Esophagus muscularis mucosa (tissue), 4 donors: ENCODE results near the gene C17orf50. TPM values are rescaled to one million over a fixed set of nuclear protein-coding genes. Genes with fewer than 3 reads are reported as not detected.

Experiments used
- DNase-seq: peaks from one replicate; pipeline ENCODE4 v3.0.0-alpha.2; 2017; ENCODE audit errors: extremely low spot score
- H3K27ac ChIP-seq, 4 donors: fragments of 200-600 bp; sonication (generic); replicated peaks in 1 of 4; 1 replicate in 3 of 4; 2 replicates in 1 of 4; pipeline ENCODE4 v1.5.1; 2016 to 2019; ENCODE audit warnings: mild to moderate bottlenecking in 1 of 4
- H3K27me3 ChIP-seq, 4 donors: fragments of 200-600 bp; sonication (generic); one replicate each; pipeline versions ENCODE4 v1.5.1 to v1.6.0; 2016 to 2019
- H3K36me3 ChIP-seq, 4 donors: fragments of 200-600 bp; sonication (generic); one replicate each; pipeline ENCODE4 v1.5.1; 2016 to 2019
- H3K4me1 ChIP-seq, 4 donors: fragments of 200-600 bp; sonication (generic); one replicate each; pipeline ENCODE4 v1.5.1; 2016 to 2019
- H3K4me3 ChIP-seq, 4 donors: fragments of 200-600 bp; sonication (generic); 1 replicate in 2 of 4; 2 replicates in 2 of 4; pipeline ENCODE4 v1.5.1; 2016 to 2019; ENCODE audit warnings: mild to moderate bottlenecking in 4 of 4, moderate library complexity in 1 of 4
- H3K9me3 ChIP-seq, 4 donors: fragments of 200-600 bp; sonication (generic); 1 replicate in 3 of 4; 2 replicates in 1 of 4; pipeline ENCODE4 v1.5.1; 2016 to 2019
- CTCF ChIP-seq, 3 experiments: fragments of 200-600 bp in 2 of 3; fragments of 450-650 bp in 1 of 3; sonication (generic) in 2 of 3; IDR thresholded peaks; one replicate each; pipeline ENCODE4 v1.5.1; 2017 to 2019; ENCODE audit warnings: antibody characterized with exemption in 3 of 3, mild to moderate bottlenecking in 2 of 3, moderate library complexity in 1 of 3
- EP300 ChIP-seq: sonication (generic); formaldehyde crosslinking; IDR thresholded peaks from one replicate; pipeline ENCODE4 v1.6.1; 2017; ENCODE audit warnings: antibody characterized with exemption
- POLR2A ChIP-seq: fragments of 450-650 bp; IDR thresholded peaks from one replicate; pipeline ENCODE4 v1.6.1; 2017; ENCODE audit warnings: antibody characterized with exemption, moderate library complexity, mild to moderate bottlenecking, low read depth
- POLR2AphosphoS5 ChIP-seq, 2 donors: sonication (generic); formaldehyde crosslinking; IDR thresholded peaks; one replicate each; pipeline ENCODE4 v1.6.1; 2017; ENCODE audit warnings: antibody characterized with exemption in 2 of 2
- WGBS: methylation state at CpG from one replicate; pipeline ENCODE4 v1.1.5; 2018; 5-methylcytosine and 5-hydroxymethylcytosine counted together
- intact Hi-C: fragments of 100-400 bp; cut with DNase I; formaldehyde crosslinking; loops from one replicate; pipeline ENCODE4 v1.15.1; 2023
- total RNA-seq, 4 donors: library from RNA; depleted of rRNA; stranded (reverse); fragments of >200 nt; gene quantifications; one replicate each; pipeline versions ENCODE4 v1.1.0 to v1.2.1, GENCODE V29; 2016

C17orf50 gene
- total RNA-seq, 4 donors from 2014 or later, result not detected

- H3K4me1 ChIP-seq, result peaks cover 21 to 69% (median 53%) of the 10 kb centered on the region in 4 donors
- no peaks in the 10 kb centered on the region for H3K27me3 ChIP-seq
- no peak overlapping the region for H3K4me3 ChIP-seq
- H3K36me3 ChIP-seq, result peaks cover 19 to 76% (median 39%) of the 10 kb centered on the region in 4 donors
- intact Hi-C loops, result no loop called here
- no peak for TF ChIP-seq CTCF (IDR thresholded peaks at IDR 0.05)
- peak in 1 of 2 donors; percentile 9 for TF ChIP-seq POLR2AphosphoS5 (IDR thresholded peaks at IDR 0.05)
- TF ChIP-seq POLR2A, result no peak
- H3K9me3 ChIP-seq, result no peaks in the 10 kb centered on the region
- 69% methylated on average over 2 of the region's 2 CpGs for WGBS
- peak overlapping the region; percentile 66 to 75 (median 66) for H3K27ac ChIP-seq
- DNase-seq, result no peak
Measured at GRCh38 chr17:35725802-35726126, 34.9 kb upstream of the C17orf50 start.

GRCh38 chr17:35726127-35726952 lies 34.3 kb upstream of the C17orf50 start:
- WGBS, result 42% methylated on average over 6 of the region's 6 CpGs
- Histone ChIP-seq H3K36me3 (peaks cover 19 to 71% (median 36%) of the 10 kb centered on the region in 4 donors), H3K27me3 (no peaks in the 10 kb centered on the region), H3K27ac (peak overlapping the region; percentile 66 to 75 (median 66)), H3K9me3 (no peaks in the 10 kb centered on the region), H3K4me1 (peaks cover 27 to 72% (median 59%) of the 10 kb centered on the region in 4 donors), H3K4me3 (no peak overlapping the region)
- peak; percentile 90 for DNase-seq
- no peak for TF ChIP-seq EP300
- no peak for TF ChIP-seq POLR2AphosphoS5 (IDR thresholded peaks at IDR 0.05)
- no peak for TF ChIP-seq CTCF (IDR thresholded peaks at IDR 0.05)
- TF ChIP-seq POLR2A, result no peak
- intact Hi-C loops, result no loop called here

- no peaks in the 10 kb centered on the region for H3K27me3 ChIP-seq
- no peaks in the 10 kb centered on the region for H3K9me3 ChIP-seq
- H3K4me1 ChIP-seq, result peaks cover 28 to 70% (median 66%) of the 10 kb centered on the region in 4 donors
- H3K27ac ChIP-seq, result peak overlapping the region; percentile 66 to 75 (median 66)
- WGBS, result 63% methylated on average over 5 of the region's 5 CpGs
- TF ChIP-seq EP300, result no peak
- TF ChIP-seq POLR2AphosphoS5 (IDR thresholded peaks at IDR 0.05), result peak in 1 of 2 donors; percentile 4
- no peak for TF ChIP-seq CTCF (IDR thresholded peaks at IDR 0.05)
- no peak for TF ChIP-seq POLR2A
- peaks cover 19 to 64% (median 36%) of the 10 kb centered on the region in 4 donors for H3K36me3 ChIP-seq
- intact Hi-C loops, result no loop called here
- H3K4me3 ChIP-seq, result no peak overlapping the region
- DNase-seq, result no peak
Measured at GRCh38 chr17:35726953-35727460, 33.7 kb upstream of the C17orf50 start.

GRCh38 chr17:35727635-35728034 lies 33.1 kb upstream of the C17orf50 start:
- H3K36me3 ChIP-seq, result peaks cover 19 to 58% (median 36%) of the 10 kb centered on the region in 4 donors
- no peaks in the 10 kb centered on the region for H3K9me3 ChIP-seq
- no peak overlapping the region for H3K4me3 ChIP-seq
- H3K4me1 ChIP-seq, result peaks cover 28 to 77% (median 72%) of the 10 kb centered on the region in 4 donors
- 75% methylated on average over 5 of the region's 5 CpGs for WGBS
- H3K27ac ChIP-seq, result peak overlapping the region; percentile 66 to 75 (median 66)
- H3K27me3 ChIP-seq, result no peaks in the 10 kb centered on the region
- DNase-seq, result no peak
- TF ChIP-seq POLR2AphosphoS5 (IDR thresholded peaks at IDR 0.05) (no peak), CTCF (IDR thresholded peaks at IDR 0.05) (no peak), EP300 (no peak), POLR2A (no peak)
- intact Hi-C loops, result no loop called here
